ENCODE measurements around the gene UBAC1.

The UBAC1 gene, protein sequence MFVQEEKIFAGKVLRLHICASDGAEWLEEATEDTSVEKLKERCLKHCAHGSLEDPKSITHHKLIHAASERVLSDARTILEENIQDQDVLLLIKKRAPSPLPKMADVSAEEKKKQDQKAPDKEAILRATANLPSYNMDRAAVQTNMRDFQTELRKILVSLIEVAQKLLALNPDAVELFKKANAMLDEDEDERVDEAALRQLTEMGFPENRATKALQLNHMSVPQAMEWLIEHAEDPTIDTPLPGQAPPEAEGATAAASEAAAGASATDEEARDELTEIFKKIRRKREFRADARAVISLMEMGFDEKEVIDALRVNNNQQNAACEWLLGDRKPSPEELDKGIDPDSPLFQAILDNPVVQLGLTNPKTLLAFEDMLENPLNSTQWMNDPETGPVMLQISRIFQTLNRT

DNA sequence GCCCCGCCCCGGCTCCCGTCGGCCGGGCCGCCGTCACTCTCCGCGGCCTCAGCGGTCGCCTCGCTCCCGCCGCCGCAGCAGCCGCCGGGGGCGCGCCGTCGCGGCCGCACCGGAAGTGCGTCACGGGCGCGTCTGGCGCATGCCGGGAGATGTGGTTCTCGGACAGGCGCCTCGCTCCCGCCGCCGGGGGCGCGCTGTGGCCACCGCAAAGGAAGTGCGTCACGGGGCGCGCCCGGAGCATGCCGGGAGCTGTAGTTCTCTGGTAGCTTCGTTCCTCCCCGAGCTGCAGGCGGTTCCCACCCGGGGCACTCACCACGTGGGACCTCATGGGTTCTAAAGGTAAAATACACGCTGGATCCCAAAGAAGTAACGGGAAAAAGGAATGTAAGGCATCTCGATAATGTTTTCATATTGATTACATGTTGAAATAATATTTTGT, at the start of gene UBAC1:
UBAC1 (minus strand) TSS at position 97 of the 439 bp plus-strand sequence. CDS start 211 bp downstream, outside the sequence.
- DNase-seq (ENCODE audit: low spot score): peak; percentile 99

GRCh38 chr9:136010615-136011361, 49.6 kb upstream of the UBAC1 start:
- no peak for DNase-seq (ENCODE audit: low spot score)

DNA sequence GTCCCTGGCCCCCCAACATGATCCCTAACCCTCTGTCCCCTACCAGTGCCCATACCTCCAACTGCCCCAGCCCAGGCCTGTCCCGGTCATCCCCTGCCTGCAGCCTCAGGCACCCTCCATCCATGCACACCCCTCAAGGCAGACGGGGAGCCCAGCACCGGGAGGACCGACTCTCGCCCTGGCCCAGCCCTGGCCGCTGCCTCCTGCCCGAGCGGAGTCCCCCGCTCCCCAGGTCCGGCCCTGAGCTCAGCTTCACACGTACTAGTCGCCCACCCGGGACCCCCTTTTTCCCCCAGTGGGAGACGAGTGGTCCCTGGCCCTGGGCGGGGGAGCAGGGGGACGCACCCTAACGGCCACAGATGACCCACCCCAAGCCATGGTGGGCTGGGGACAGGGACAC, 49.0 kb upstream of the UBAC1 start:
- DNase-seq (ENCODE audit: low spot score): no peak

DNA sequence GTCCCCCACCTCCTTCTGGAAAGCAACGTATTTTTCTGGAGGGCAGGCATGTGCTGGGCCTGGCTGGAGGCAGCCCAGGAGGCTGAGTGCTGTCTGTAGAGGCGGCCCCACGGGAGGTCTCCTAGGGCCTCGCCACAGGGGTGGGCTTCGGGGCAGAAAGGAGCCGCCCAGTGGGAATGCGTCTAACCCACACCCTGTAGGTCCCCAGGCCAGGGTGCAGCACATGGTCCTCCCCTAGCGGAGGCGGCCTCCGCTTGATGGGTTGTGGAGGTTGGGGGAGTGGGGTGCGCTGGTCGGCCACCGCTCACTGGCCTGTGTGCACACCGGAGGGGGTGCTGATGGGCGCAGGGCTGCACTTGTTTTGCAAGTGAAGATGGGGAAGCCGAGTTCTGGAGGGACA, 48.3 kb upstream of the UBAC1 start:
- DNase-seq (ENCODE audit: low spot score): no peak

GRCh38 chr9:136008693-136008997, 47.5 kb upstream of the UBAC1 start:
- DNase-seq (ENCODE audit: low spot score): no peak

DNA sequence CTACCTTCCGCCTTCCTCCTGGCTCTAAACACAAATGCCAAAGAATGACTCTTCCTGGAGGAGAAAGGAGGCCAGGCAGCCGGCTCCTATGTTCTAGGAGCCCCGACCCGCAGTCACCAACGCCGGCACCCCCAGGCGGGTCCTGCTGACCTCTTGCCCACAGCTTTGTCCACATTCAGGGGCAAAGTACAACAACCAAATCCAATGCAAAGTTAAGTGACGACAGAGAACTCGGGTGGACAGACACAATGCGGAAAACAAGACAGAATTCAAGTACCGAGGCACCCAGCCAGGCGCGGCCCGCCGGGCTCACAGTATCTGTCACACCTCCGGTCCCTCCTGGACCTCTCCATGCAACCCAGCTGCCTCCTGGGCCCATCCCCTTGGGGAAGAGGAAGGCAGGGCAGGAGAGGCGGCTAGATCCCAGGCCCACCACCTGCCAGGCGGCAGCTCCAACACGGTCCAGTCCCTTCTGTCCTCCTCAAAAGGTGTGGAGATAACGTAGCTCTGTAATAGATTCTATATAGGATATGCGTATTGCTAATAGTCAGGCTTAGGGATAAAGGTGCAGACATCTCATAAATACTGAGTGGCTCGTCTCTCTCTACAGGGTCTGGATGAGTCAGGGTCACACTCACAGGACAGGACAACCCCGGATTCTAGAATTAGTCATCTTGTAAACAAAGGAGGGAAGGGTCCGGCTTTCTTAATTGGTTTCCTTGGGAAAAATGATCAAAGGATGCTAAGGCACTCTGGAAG, 46.9 kb upstream of the UBAC1 start:
- DNase-seq (ENCODE audit: low spot score): peak; percentile 84

GRCh38 chr9:136007276-136007933, 46.2 kb upstream of the UBAC1 start:
- DNase-seq (ENCODE audit: low spot score): no peak

DNA sequence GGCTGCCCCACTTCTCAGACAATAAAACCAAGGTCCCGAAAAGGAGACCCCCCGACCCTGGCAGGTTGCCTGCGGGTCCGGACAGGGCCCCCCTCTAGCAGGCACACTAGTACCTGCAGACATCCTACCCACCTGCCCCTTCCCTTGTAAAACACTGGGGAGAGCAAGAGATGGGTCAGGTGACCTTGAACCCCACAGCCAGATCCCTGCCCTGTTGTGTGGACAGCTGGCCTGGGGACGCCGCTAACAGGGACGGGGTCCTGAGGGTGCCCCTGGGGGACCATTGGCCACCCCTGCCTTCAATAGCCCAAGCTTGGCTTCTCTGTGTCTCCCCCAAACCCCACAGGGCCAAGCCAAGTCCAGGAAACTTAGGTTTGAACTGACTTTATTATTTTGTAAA, 45.0 kb upstream of the UBAC1 start:
- DNase-seq (ENCODE audit: low spot score): no peak

DNA sequence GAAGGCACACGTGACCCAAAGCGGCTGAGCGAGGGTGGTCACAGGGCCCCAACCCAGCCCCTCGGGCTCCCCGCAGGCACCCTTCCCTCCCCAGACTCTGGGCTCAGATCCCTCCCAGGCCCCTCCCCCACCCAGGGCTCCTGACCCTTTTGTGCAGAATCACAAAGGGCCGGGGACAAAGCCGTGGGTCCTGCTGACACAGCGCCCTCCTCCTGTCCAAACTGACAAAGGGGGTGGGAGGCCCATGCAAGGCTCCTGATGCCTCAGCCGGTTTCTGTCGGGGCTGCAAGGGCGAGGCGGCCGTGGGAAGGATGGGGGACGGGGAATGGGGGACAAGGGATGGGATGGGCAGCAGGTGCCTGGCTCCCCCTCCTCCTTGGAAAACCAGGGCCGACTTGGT, 43.5 kb upstream of the UBAC1 start:
- no peak for DNase-seq (ENCODE audit: low spot score)

GRCh38 chr9:136004219-136004618, 43.0 kb upstream of the UBAC1 start:
- DNase-seq (ENCODE audit: low spot score): no peak

- no peak for DNase-seq (ENCODE audit: low spot score)
Observed at GRCh38 chr9:136003411-136004218, 42.4 kb upstream of the UBAC1 start.

DNA sequence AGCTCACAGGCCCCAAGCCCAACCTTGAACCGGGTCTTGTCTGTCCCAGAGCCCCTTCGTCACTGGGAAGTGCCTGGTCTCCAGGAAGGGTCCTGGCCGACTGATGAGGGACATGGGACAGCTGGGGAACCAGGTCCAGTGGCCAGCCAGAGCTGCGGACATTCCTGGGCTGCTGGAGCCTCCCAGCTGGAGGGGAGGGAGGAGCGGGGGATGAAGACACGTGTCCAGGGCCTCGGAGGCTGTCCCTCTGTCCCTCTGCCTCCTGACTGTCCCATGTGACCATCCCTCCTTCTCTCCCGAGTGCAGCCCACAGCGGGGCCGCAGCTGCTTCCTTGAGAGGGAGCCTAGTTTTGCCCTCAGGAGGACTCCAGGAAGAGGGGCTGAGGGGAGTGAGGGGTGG, 41.7 kb upstream of the UBAC1 start:
- DNase-seq (ENCODE audit: low spot score): no peak

DNA sequence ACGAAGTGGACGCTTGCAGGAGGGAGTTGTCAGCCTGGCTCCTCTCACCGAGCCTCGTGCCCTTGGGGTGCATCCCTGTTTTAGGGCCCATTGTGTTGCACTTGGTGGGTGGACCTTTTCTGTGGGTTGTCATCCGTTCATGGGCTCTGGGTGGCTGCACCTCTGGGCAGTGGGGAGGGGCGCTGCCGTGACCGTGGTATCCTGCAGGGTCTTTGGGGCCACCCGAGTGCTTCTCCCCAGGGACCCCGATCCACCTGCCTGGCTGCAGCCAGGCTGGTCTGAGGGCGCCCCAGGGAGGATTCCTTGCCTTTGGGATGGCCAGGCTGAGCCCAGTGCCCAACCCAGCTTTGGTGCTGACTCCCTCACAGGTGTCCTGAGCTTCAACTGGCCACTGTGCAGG, 41.0 kb upstream of the UBAC1 start:
- no peak for DNase-seq (ENCODE audit: low spot score)

GRCh38 chr9:136001231-136001630, 40.1 kb upstream of the UBAC1 start:
- DNase-seq (ENCODE audit: low spot score): no peak

- no peak for DNase-seq (ENCODE audit: low spot score)
Observed at GRCh38 chr9:135998410-135999071, 37.4 kb upstream of the UBAC1 start.

- DNase-seq (ENCODE audit: low spot score): no peak
Observed at GRCh38 chr9:135998016-135998380, 36.8 kb upstream of the UBAC1 start.

DNA sequence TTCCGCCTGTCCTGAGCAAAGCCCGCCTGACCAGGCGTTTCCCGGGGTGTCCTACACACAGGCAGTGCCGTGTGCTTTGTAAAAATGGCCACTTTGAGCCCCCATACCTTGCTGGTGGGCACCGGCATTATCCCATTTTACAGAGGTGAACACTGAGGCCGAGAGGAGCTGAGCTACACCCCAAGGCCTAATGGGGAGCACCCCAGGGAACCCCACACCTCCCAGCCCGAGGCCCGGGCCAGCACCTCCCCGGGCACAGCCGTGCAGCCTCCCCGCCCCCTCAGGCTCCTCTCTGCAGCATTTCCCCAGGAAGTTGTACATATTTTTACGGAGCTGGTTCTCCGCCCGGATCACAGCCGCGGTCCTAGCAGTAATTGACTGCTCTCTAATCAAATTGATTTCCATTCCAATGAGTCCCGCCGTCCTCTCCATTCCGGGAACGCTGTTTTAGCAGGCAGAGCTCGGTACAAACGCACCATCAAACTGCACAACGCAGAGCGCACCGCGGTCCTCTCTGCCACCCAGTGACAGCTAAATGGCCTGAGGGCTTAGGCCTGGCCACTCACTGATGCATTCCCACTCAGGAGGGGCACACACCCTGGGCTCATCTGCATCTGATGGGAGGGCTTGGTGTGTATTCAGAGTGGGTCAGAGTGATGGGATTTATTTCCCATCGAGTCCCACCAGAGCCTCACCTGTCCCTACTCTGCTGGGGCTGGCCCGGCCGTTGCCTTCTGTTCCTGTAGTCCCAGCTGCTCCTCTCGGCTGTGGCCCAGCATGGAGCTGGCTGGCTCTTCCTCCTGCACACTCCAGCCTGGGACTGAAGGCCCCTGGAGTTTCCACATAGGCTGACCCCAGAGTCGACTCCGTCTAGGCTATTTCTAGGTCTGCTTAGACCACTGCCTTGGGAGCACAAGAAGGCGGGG, 36.2 kb upstream of the UBAC1 start:
- no peak for DNase-seq (ENCODE audit: low spot score)

- DNase-seq (ENCODE audit: low spot score): no peak
Observed at GRCh38 chr9:135995816-135996215, 34.6 kb upstream of the UBAC1 start.

DNA sequence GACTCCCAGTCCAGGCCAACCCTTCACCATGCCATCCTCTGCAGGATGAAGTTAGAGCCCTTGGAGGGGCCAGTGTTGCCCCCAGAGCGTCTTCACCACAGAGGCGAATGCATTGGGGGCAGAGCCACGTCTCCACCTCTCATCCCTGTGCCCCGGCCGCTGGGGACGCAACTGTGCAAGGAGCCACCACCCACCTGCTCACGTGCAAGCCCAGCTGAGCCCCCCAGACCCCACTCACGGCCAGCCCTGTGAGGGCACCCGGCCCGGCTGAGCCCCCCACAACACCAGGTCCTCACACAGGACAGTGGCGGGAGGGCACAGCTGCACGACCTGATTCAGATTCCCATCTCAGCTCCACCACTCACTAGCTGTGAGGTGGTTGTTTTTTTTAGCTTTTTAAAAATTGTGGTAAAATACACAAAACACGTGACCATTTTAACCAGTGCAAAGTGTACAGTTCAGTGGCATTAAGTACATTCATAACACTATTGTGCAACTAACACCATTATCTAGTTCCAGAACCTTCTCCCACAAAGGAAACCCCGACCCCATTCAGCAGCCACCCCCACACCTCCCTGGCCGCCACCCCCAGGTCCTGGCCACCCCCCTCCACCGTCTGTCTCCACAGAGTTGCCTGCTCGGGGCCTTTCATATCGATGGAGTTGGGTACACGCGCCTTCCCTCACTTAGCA, 33.5 kb upstream of the UBAC1 start:
- DNase-seq (ENCODE audit: low spot score): no peak

Measured in COLO829 (cell line).